NCI-H187 treated with DMSO at 0.1 percent for 48 hours (cell line): Measurements from ENCODE around the gene KLF5.

Experiments used
- DNase-seq: peaks from one replicate; lab custom pipeline; 2025; lab: John Stamatoyannopoulos, UW

KLF5 gene

GRCh38 chr13:73059460-73060250, 850 bp downstream of the KLF5 start:
- no peak for DNase-seq

- DNase-seq: peak; percentile 65
These were observed 1.7 kb downstream of the KLF5 start for GRCh38 chr13:73060251-73061160.

- no peak for DNase-seq
These were observed 2.7 kb downstream of the KLF5 start for GRCh38 chr13:73061473-73061872.

- no peak for DNase-seq
These were observed 3.1 kb downstream of the KLF5 start for GRCh38 chr13:73061876-73062275.

- DNase-seq: no peak
These were observed 3.7 kb downstream of the KLF5 start for GRCh38 chr13:73062468-73062867.

GRCh38 chr13:73063166-73063565, 4.4 kb downstream of the KLF5 start:
- DNase-seq: no peak

- DNase-seq: no peak
These were observed 6.2 kb downstream of the KLF5 start for GRCh38 chr13:73065036-73065435.

- DNase-seq: no peak
These were observed 7.0 kb downstream of the KLF5 start for GRCh38 chr13:73065665-73066340.

- no peak for DNase-seq
These were observed 10.5 kb downstream of the KLF5 start for GRCh38 chr13:73069206-73069805.

- DNase-seq: no peak
These were observed 11.8 kb downstream of the KLF5 start for GRCh38 chr13:73070451-73071098.

GRCh38 chr13:73072239-73072900, 13.6 kb downstream of the KLF5 start:
- no peak for DNase-seq

GRCh38 chr13:73073050-73073449, 14.2 kb downstream of the KLF5 start:
- DNase-seq: no peak

GRCh38 chr13:73074014-73074413, 15.2 kb downstream of the KLF5 start:
- DNase-seq: no peak

- DNase-seq: no peak
These were observed 16.1 kb downstream of the KLF5 start for GRCh38 chr13:73074926-73075325.

GRCh38 chr13:73075546-73075945, 16.7 kb downstream of the KLF5 start:
- no peak for DNase-seq

GRCh38 chr13:73075954-73076353, 17.1 kb downstream of the KLF5 start:
- no peak for DNase-seq

GRCh38 chr13:73077865-73078264, 19.1 kb downstream of the KLF5 start:
- DNase-seq: no peak

- no peak for DNase-seq
These were observed 20.6 kb downstream of the KLF5 start for GRCh38 chr13:73079359-73079758.

- no peak for DNase-seq
These were observed 22.6 kb downstream of the KLF5 start for GRCh38 chr13:73081256-73081915.

GRCh38 chr13:73082471-73082870, 23.7 kb downstream of the KLF5 start:
- no peak for DNase-seq

- DNase-seq: no peak
These were observed 24.1 kb downstream of the KLF5 start for GRCh38 chr13:73082895-73083294.
